ENCODE data around the gene SLC46A1.

DNA sequence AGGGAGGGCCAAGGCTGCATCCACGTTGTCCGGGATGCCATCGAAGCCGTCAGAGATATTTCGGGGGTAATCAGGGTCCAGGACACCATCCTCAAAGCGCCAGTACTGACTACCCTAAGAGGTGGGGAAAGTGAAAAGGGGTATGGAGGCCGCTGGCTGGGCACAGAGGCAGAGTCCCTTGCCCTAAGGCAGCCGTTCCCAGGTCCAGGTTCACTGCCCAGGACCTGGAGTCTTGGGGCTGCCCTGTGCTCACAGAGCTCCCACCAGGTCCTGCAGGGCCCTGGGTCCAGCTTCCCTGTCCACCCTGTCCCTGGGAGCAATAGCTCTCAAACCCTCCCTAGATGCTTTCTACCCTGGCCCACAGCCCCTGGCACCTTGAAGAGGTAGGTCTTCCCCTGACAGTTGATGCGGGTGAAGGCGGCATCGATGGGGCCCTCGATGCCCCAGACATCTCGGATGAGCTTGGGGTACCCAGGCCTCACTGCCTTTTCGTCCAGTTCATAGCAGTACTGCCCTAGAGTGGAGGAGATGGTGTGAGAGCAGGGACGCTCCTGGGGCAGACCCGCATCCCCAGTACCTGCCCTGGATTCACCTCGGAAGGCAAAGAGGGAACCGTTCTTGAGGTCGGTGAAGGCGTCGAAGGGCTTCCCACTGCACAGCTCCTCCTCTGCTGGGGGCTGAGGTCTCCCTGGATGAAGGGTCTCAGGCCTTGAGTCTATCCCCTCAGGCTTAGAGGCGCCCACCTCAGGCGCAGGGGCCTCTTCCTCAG is 36.9 kb downstream of the SLC46A1 start:
- TF ChIP-seq POLR2AphosphoS5 (IDR thresholded peaks at IDR 0.05) = no peak
- TF ChIP-seq CTCF (IDR thresholded peaks at IDR 0.05) = no peak
